B cell (primary cell): ENCODE results near the gene SLC5A10. TPM values are rescaled to one million over a fixed set of nuclear protein-coding genes. Genes with fewer than 3 reads are reported as not detected.

Source experiments
- ATAC-seq: fragments of 200-7000 bp; cut with Tn5 transposase; one replicate; pipeline ENCODE4 v1.10.0; 2021; ENCODE audit warnings: low read depth, mild to moderate bottlenecking, moderate number of reproducible peaks, moderate library complexity
- CTCF ChIA-PET: fragments of 350-600 bp; sonication (Branson Sonifier 250); formaldehyde crosslinking; loops from one replicate; lab custom pipeline; 2021; ENCODE audit warnings: antibody characterized with exemption, inconsistent platforms; lab: Charles Lee
- POLR2A ChIA-PET: fragments of 350-600 bp; sonication (Branson Sonifier 250); formaldehyde crosslinking; loops from one replicate; lab custom pipeline; 2021; ENCODE audit warnings: antibody characterized with exemption; lab: Charles Lee
- DNase-seq: peaks from one replicate; pipeline ENCODE4 v3.0.0; 2013
- H2AFZ ChIP-seq: 2 replicates; pipeline ENCODE4 v1.6.1; 2012; ENCODE audit warnings: mild to moderate bottlenecking, low read depth, low read length; ENCODE audit not compliant: insufficient read depth, poor library complexity, severe bottlenecking
- H3K27ac ChIP-seq, 2 donors: 1 replicate in 1 of 2; 2 replicates in 1 of 2; pipeline ENCODE4 v1.5.1; 2012 to 2013; ENCODE audit warnings: low read length in 2 of 2, mild to moderate bottlenecking in 2 of 2, moderate library complexity in 1 of 2
- H3K27me3 ChIP-seq, 4 experiments: fragments of 200-600 bp in 1 of 4; sonication (generic) in 1 of 4; replicated peaks in 1 of 4; 1 replicate in 2 of 4; 2 replicates in 2 of 4; pipeline versions ENCODE4 v1.6.1 to v1.7.0; 2013 to 2016; ENCODE audit warnings: low read length in 3 of 4, mild to moderate bottlenecking in 2 of 4, mixed read lengths in 1 of 4, moderate library complexity in 1 of 4; ENCODE audit not compliant: insufficient read depth in 4 of 4, control insufficient read depth in 3 of 4; ENCODE audit errors: control extremely low read depth in 1 of 4
- H3K36me3 ChIP-seq, 2 experiments: replicated peaks in 1 of 2; 1 replicate in 1 of 2; 2 replicates in 1 of 2; pipeline versions ENCODE4 v1.6.1 to v1.7.1; 2013; ENCODE audit warnings: low read length in 1 of 2; ENCODE audit not compliant: insufficient read depth in 2 of 2, control insufficient read depth in 1 of 2; ENCODE audit errors: control extremely low read depth in 1 of 2, extremely low read depth in 1 of 2
- H3K4me1 ChIP-seq, 2 donors: fragments of 200-600 bp in 1 of 2; sonication (generic) in 1 of 2; 1 replicate in 1 of 2; 2 replicates in 1 of 2; pipeline versions ENCODE4 v1.5.1 to v1.6.1; 2013 to 2017; ENCODE audit warnings: low read length in 2 of 2; ENCODE audit not compliant: control insufficient read depth in 2 of 2, insufficient read depth in 2 of 2
- H3K4me2 ChIP-seq: replicated peaks from 2 replicates; pipeline ENCODE3; 2012; ENCODE audit warnings: mild to moderate bottlenecking, low read depth, low read length; ENCODE audit not compliant: poor library complexity, severe bottlenecking
- H3K4me3 ChIP-seq, 5 experiments: fragments of 200-600 bp in 1 of 5; sonication (generic) in 1 of 5; 1 replicate in 3 of 5; 2 replicates in 2 of 5; pipeline versions ENCODE4 v1.5.1 to v1.7.0; 2011 to 2016; ENCODE audit warnings: low read length in 4 of 5, mild to moderate bottlenecking in 4 of 5, low read depth in 2 of 5, control low read depth in 1 of 5, moderate library complexity in 1 of 5; ENCODE audit not compliant: insufficient read depth in 1 of 5; ENCODE audit errors: control extremely low read depth in 1 of 5, extremely low read depth in 1 of 5
- H3K79me2 ChIP-seq: fragments of 200-600 bp; sonication (generic); one replicate; pipeline ENCODE4 v1.6.0; 2016; ENCODE audit warnings: low read length; ENCODE audit not compliant: control insufficient read depth, insufficient read depth
- H3K9ac ChIP-seq: fragments of 200-600 bp; sonication (generic); 2 replicates; pipeline ENCODE4 v1.6.1; 2017; ENCODE audit warnings: mild to moderate bottlenecking, low read length, moderate library complexity
- H3K9me3 ChIP-seq, 3 donors: one replicate each; pipeline versions ENCODE4 v1.6.1 to v1.7.1; 2013; ENCODE audit warnings: low read length in 2 of 3; ENCODE audit not compliant: control insufficient read depth in 2 of 3, insufficient read depth in 1 of 3; ENCODE audit errors: control extremely low read depth in 1 of 3
- H4K20me1 ChIP-seq: 2 replicates; pipeline ENCODE4 v1.6.0; 2012; ENCODE audit warnings: mild to moderate bottlenecking, low read length; ENCODE audit not compliant: insufficient read depth, control insufficient read depth, poor library complexity, severe bottlenecking
- H3K27ac Mint-ChIP-seq: one replicate; pipeline ENCODE4 v1.8.0; 2021; ENCODE audit warnings: mixed read lengths
- H3K27me3 Mint-ChIP-seq: one replicate; pipeline ENCODE4 v1.8.0; 2021; ENCODE audit warnings: mixed read lengths
- H3K4me1 Mint-ChIP-seq: one replicate; pipeline ENCODE4 v1.8.0; 2021; ENCODE audit warnings: mixed read lengths
- H3K4me3 Mint-ChIP-seq: one replicate; pipeline ENCODE4 v1.8.0; 2021; ENCODE audit warnings: mixed read lengths
- H3K9me3 Mint-ChIP-seq: one replicate; pipeline ENCODE4 v1.8.0; 2022; ENCODE audit warnings: mixed read lengths; ENCODE audit not compliant: insufficient read depth
- EZH2 ChIP-seq: IDR thresholded peaks from 2 replicates; pipeline ENCODE4 v1.6.1; 2012; ENCODE audit warnings: borderline replicate concordance, low read depth, mild to moderate bottlenecking, moderate library complexity, low read length; ENCODE audit not compliant: insufficient read depth, poor library complexity, severe bottlenecking
- WGBS: methylation state at CpG from one replicate; pipeline ENCODE4 v1.1.5; 2013; ENCODE audit warnings: missing lambda C conversion rate; ENCODE audit not compliant: insufficient coverage; 5-methylcytosine and 5-hydroxymethylcytosine counted together
- intact Hi-C: fragments of 100-400 bp; cut with micrococcal nuclease; formaldehyde crosslinking; loops from one replicate; pipeline ENCODE4 v1.10.0; 2022
- polyA plus RNA-seq: library from polyadenylated mRNA; depleted of rRNA; stranded (reverse); fragments of >200 nt; gene quantifications from 2 replicates; pipeline ENCODE4 v1.2.3, GENCODE V29; 2012
- total RNA-seq, 2 donors: library from RNA; stranded (reverse); fragments of 120-200 nt in 1 of 2; gene quantifications; 1 replicate in 1 of 2; 2 replicates in 1 of 2; pipeline versions ENCODE4 v1.2.3 to v1.2.4, GENCODE V29; 2013 to 2022
- TF ChIP-seq, protein P1 (sequence below): fragments of 200-600 bp; IDR thresholded peaks from one replicate; pipeline ENCODE4 v1.8.0; 2022; ENCODE audit warnings: antibody characterized with exemption, mild to moderate bottlenecking

Gene SLC5A10
- total and polyA plus RNA-seq, 2 donors (not counting 1 experiment from before 2014, with no cell fraction given): not detected

DNA sequence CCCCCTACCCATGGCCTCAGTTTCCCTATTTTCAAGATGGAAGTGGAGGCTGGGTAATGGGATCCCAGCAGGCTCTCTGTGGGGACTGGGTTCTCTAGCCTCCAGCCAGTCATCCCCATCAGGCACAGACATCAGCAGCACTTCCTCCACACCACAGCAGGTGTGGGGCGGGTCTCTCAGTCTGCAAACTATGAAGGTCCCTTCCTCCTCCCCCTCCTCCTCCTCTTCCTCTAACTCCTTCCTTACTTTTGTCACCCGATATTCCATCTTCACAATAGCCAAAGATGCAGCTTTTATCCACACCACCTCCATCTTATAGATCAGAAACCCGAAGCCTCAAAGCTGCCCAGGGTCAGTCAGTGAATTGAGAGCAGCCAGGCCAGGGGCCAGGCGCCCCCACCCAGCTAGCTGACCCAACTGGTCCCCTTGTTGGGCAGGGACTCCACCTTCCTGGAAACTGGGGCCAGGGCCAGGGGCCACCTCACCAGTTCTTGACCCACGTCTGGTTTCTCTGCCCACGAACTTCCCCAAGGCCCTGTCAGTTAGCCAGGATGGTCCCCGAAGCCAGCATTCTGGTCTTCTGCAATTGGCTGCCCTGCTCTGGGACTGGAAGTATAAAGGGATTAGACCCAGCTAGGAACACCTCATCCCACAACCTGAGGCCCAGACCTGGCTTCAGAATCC lies 50.1 kb downstream of the SLC5A10 start:
- peaks cover 36% of the 10 kb centered on the region for H4K20me1 ChIP-seq
- no peaks in the 10 kb centered on the region for H3K9me3 Mint-ChIP-seq
- intact Hi-C loops: no loop called here
- no peak overlapping the region for H3K9ac ChIP-seq
- H3K27ac Mint-ChIP-seq: peak overlapping the region; percentile 26
- H3K4me1 Mint-ChIP-seq: peaks cover 40% of the 10 kb centered on the region
- no peaks in the 10 kb centered on the region for H3K9me3 ChIP-seq
- peaks cover 6% of the 10 kb centered on the region for H3K79me2 ChIP-seq
- DNase-seq (peak; percentile 33), ATAC-seq (no peak)
- peak overlapping the region; percentile 88 for H3K4me3 Mint-ChIP-seq
- WGBS: 49% methylated on average over 6 of the region's 7 CpGs
- H3K27me3 ChIP-seq: no peaks in the 10 kb centered on the region
- H3K36me3 ChIP-seq: peaks cover 0 to 6% of the 10 kb centered on the region in 2 experiments
- POLR2A ChIA-PET: interaction anchor here (0.8 kb wide), 1 partner anchor 10 kb away, joined by 3 read pairs; no protein-coding TSS in a partner anchor
- H3K4me1 ChIP-seq: peaks cover 26 to 40% of the 10 kb centered on the region in 2 donors
- peak overlapping the region; percentile 97 for H3K4me2 ChIP-seq
- no peak for TF ChIP-seq EZH2
- TF ChIP-seq, protein P1, sequence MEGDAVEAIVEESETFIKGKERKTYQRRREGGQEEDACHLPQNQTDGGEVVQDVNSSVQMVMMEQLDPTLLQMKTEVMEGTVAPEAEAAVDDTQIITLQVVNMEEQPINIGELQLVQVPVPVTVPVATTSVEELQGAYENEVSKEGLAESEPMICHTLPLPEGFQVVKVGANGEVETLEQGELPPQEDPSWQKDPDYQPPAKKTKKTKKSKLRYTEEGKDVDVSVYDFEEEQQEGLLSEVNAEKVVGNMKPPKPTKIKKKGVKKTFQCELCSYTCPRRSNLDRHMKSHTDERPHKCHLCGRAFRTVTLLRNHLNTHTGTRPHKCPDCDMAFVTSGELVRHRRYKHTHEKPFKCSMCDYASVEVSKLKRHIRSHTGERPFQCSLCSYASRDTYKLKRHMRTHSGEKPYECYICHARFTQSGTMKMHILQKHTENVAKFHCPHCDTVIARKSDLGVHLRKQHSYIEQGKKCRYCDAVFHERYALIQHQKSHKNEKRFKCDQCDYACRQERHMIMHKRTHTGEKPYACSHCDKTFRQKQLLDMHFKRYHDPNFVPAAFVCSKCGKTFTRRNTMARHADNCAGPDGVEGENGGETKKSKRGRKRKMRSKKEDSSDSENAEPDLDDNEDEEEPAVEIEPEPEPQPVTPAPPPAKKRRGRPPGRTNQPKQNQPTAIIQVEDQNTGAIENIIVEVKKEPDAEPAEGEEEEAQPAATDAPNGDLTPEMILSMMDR: no peak
- H3K27ac ChIP-seq: no peak overlapping the region
- H3K4me3 ChIP-seq: no peak overlapping the region
- no peak overlapping the region for H2AFZ ChIP-seq
- no peaks in the 10 kb centered on the region for H3K27me3 Mint-ChIP-seq
- CTCF ChIA-PET: interaction anchor here (4.0 kb wide), 1 partner anchor 40 kb away, joined by 21 read pairs; no protein-coding TSS in a partner anchor

DNA sequence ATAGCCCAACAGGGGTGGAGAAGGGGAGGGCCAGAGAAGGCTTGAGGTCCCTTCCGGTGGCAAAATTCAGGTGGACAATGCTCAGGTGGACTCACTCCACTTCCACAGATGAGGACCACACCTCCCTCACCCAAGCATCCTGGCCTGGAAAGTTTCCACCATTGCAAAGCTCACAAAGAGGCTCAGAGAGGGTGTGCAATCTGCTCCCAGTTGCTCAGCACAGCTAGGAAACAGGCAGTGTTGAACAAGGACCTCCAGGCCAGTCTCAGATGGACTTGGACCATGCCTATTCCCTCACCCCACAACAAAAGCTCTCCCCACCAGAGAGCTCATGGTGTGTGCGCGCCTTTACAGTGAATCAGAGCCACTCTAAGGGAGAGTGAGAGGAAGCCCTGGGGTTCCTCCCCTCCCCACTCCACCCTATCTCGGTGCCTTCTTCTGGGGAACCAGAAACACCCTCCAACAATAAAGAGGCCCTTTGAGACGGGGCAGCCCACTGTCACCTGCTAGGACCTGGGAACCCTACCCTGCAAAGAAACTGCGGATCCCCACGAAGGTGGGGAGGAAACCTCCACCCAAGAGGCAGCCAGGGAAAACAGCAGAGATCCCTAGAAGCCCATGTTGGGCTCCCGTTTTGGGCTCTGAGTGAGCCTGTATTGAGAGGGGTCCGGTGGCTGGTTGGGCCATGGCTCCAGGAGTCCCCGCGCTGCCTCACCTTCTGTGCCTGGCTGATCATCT lies 51.0 kb downstream of the SLC5A10 start:
- H3K27ac Mint-ChIP-seq: peak overlapping the region; percentile 41
- peaks cover 40% of the 10 kb centered on the region for H3K4me1 Mint-ChIP-seq
- H3K27me3 Mint-ChIP-seq: no peaks in the 10 kb centered on the region
- TF ChIP-seq, protein P1: no peak
- TF ChIP-seq EZH2: no peak
- H3K27me3 ChIP-seq: no peaks in the 10 kb centered on the region
- CTCF ChIA-PET: interaction anchor here (4.0 kb wide), 1 partner anchor 41 kb away, joined by 21 read pairs; no protein-coding TSS in a partner anchor
- no peak overlapping the region for H3K9ac ChIP-seq
- H3K4me3 Mint-ChIP-seq: peak overlapping the region; percentile 88
- 69% methylated on average over 5 of the region's 11 CpGs for whole genome bisulfite sequencing
- no peak overlapping the region for H3K27ac ChIP-seq
- peaks cover 26% of the 10 kb centered on the region for H4K20me1 ChIP-seq
- DNase-seq (peak; percentile 27), ATAC-seq (no peak)
- peaks cover 6% of the 10 kb centered on the region for H3K79me2 ChIP-seq
- no peaks in the 10 kb centered on the region for H3K9me3 Mint-ChIP-seq
- POLR2A ChIA-PET: no interaction called here
- peak overlapping the region in 1 of 5 experiments; percentile 72 for H3K4me3 ChIP-seq
- peaks cover 26 to 40% of the 10 kb centered on the region in 2 donors for H3K4me1 ChIP-seq
- H3K4me2 ChIP-seq: peak overlapping the region; percentile 97
- peaks cover 0 to 5% of the 10 kb centered on the region in 2 experiments for H3K36me3 ChIP-seq
- H2AFZ ChIP-seq: no peak overlapping the region
- intact Hi-C loops: no loop called here
- no peaks in the 10 kb centered on the region for H3K9me3 ChIP-seq
